Measurements from ENCODE around the gene SVEP1. TPM values are rescaled to one million over a fixed set of nuclear protein-coding genes. Genes with fewer than 3 reads are reported as not detected.

SVEP1 gene
- total and polyA plus RNA-seq, 5 donors, result 3.0 to 14.2 (median 8.2) TPM

- Histone ChIP-seq H3K27me3 (ENCODE audit: control insufficient read depth, insufficient read depth) (no peaks in the 10 kb centered on the region), H3K4me1 (ENCODE audit: control insufficient read depth, insufficient read depth, low read length) (no peaks in the 10 kb centered on the region), H3K9me3 (ENCODE audit: control insufficient read depth, low read length) (no peaks in the 10 kb centered on the region), H3K4me3 (ENCODE audit: low read length) (no peak overlapping the region), H3K27ac (ENCODE audit: low read length) (no peak overlapping the region)
- intact Hi-C loops (cut with DNase I), result no loop called here
- DNase-seq, result no peak
- ATAC-seq, result peak in 1 of 2 donors; percentile 32
- WGBS, result 72% methylated on average over 5 of the region's 5 CpGs
Measured at GRCh38 chr9:110604171-110604601, 24.6 kb upstream of the SVEP1 start.

GRCh38 chr9:110602281-110602680, 22.7 kb upstream of the SVEP1 start:
- Histone ChIP-seq H3K4me1 (ENCODE audit: control insufficient read depth, insufficient read depth, low read length) (no peaks in the 10 kb centered on the region), H3K4me3 (ENCODE audit: low read length) (no peak overlapping the region), H3K27me3 (ENCODE audit: control insufficient read depth, insufficient read depth) (no peaks in the 10 kb centered on the region), H3K27ac (ENCODE audit: low read length) (no peak overlapping the region), H3K9me3 (ENCODE audit: control insufficient read depth, low read length) (no peaks in the 10 kb centered on the region)
- intact Hi-C loops (cut with DNase I), result no loop called here
- ATAC-seq (no peak), DNase-seq (no peak)
- WGBS, result 64% methylated on average over 2 of the region's 2 CpGs

- Histone ChIP-seq H3K27me3 (ENCODE audit: control insufficient read depth, insufficient read depth) (no peaks in the 10 kb centered on the region), H3K27ac (ENCODE audit: low read length) (no peak overlapping the region), H3K4me1 (ENCODE audit: control insufficient read depth, insufficient read depth, low read length) (no peaks in the 10 kb centered on the region), H3K9me3 (ENCODE audit: control insufficient read depth, low read length) (no peaks in the 10 kb centered on the region), H3K4me3 (ENCODE audit: low read length) (no peak overlapping the region)
- ATAC-seq (no peak), DNase-seq (no peak)
- 76% methylated on average over 4 of the region's 4 CpGs for WGBS
- intact Hi-C loops (cut with DNase I), result no loop called here
Measured at GRCh38 chr9:110601098-110601497, 21.6 kb upstream of the SVEP1 start.

GRCh38 chr9:110599468-110599867, 19.9 kb upstream of the SVEP1 start:
- H3K27ac ChIP-seq (ENCODE audit: low read length), result no peak overlapping the region
- H3K9me3 ChIP-seq (ENCODE audit: control insufficient read depth, low read length), result no peaks in the 10 kb centered on the region
- 47% methylated on average over 10 of the region's 10 CpGs for WGBS
- peak in 1 of 3 donors; percentile 42 for DNase-seq
- intact Hi-C loops (cut with DNase I), result no loop called here
- no peaks in the 10 kb centered on the region for H3K4me1 ChIP-seq (ENCODE audit: control insufficient read depth, insufficient read depth, low read length)
- no peak overlapping the region for H3K4me3 ChIP-seq (ENCODE audit: low read length)
- H3K27me3 ChIP-seq (ENCODE audit: control insufficient read depth, insufficient read depth), result no peaks in the 10 kb centered on the region
- ATAC-seq, result peak in 1 of 2 donors; percentile 14

- intact Hi-C loops (cut with DNase I), result no loop called here
- no peaks in the 10 kb centered on the region for H3K4me1 ChIP-seq (ENCODE audit: control insufficient read depth, insufficient read depth, low read length)
Measured at GRCh38 chr9:110592044-110592830, 12.7 kb upstream of the SVEP1 start.

GRCh38 chr9:110591526-110591925, 12.0 kb upstream of the SVEP1 start:
- WGBS, result 13% methylated on average over 1 of the region's 1 CpG
- no peak for DNase-seq
- Histone ChIP-seq H3K4me3 (ENCODE audit: low read length) (no peak overlapping the region), H3K4me1 (ENCODE audit: control insufficient read depth, insufficient read depth, low read length) (no peaks in the 10 kb centered on the region), H3K9me3 (ENCODE audit: control insufficient read depth, low read length) (no peaks in the 10 kb centered on the region), H3K27me3 (ENCODE audit: control insufficient read depth, insufficient read depth) (no peaks in the 10 kb centered on the region), H3K27ac (ENCODE audit: low read length) (no peak overlapping the region)
- ATAC-seq, result no peak
- intact Hi-C loops (cut with DNase I), result no loop called here

More at GRCh38 chr9:110592044-110592830, 12.7 kb upstream of the SVEP1 start:
- DNase-seq (no peak), ATAC-seq (no peak)
- H3K27me3 ChIP-seq (ENCODE audit: control insufficient read depth, insufficient read depth), result no peaks in the 10 kb centered on the region
- WGBS, result 77% methylated on average over 5 of the region's 5 CpGs
- no peaks in the 10 kb centered on the region for H3K9me3 ChIP-seq (ENCODE audit: control insufficient read depth, low read length)
- no peak overlapping the region for H3K27ac ChIP-seq (ENCODE audit: low read length)
- no peak overlapping the region for H3K4me3 ChIP-seq (ENCODE audit: low read length)

GRCh38 chr9:110590816-110591215, 11.3 kb upstream of the SVEP1 start:
- ATAC-seq (no peak), DNase-seq (no peak)
- H3K4me3 ChIP-seq (ENCODE audit: low read length), result no peak overlapping the region
- no peaks in the 10 kb centered on the region for H3K4me1 ChIP-seq (ENCODE audit: control insufficient read depth, insufficient read depth, low read length)
- intact Hi-C loops (cut with DNase I), result no loop called here
- no peaks in the 10 kb centered on the region for H3K27me3 ChIP-seq (ENCODE audit: control insufficient read depth, insufficient read depth)
- no peak overlapping the region for H3K27ac ChIP-seq (ENCODE audit: low read length)
- WGBS, result 77% methylated on average over 1 of the region's 1 CpG
- H3K9me3 ChIP-seq (ENCODE audit: control insufficient read depth, low read length), result no peaks in the 10 kb centered on the region

GRCh38 chr9:110588296-110588695, 8.8 kb upstream of the SVEP1 start:
- no peak for DNase-seq
- Histone ChIP-seq H3K4me1 (ENCODE audit: control insufficient read depth, insufficient read depth, low read length) (no peaks in the 10 kb centered on the region), H3K9me3 (ENCODE audit: control insufficient read depth, low read length) (no peaks in the 10 kb centered on the region), H3K4me3 (ENCODE audit: low read length) (no peak overlapping the region), H3K27me3 (ENCODE audit: control insufficient read depth, insufficient read depth) (no peaks in the 10 kb centered on the region), H3K27ac (ENCODE audit: low read length) (no peak overlapping the region)
- whole genome bisulfite sequencing, result 83% methylated on average over 1 of the region's 1 CpG
- ATAC-seq, result no peak
- intact Hi-C loops (cut with DNase I), result no loop called here

- H3K4me1 ChIP-seq (ENCODE audit: control insufficient read depth, insufficient read depth, low read length), result no peaks in the 10 kb centered on the region
- H3K4me3 ChIP-seq (ENCODE audit: low read length), result no peak overlapping the region
- H3K27me3 ChIP-seq (ENCODE audit: control insufficient read depth, insufficient read depth), result no peaks in the 10 kb centered on the region
- H3K27ac ChIP-seq (ENCODE audit: low read length), result no peak overlapping the region
- DNase-seq, result peak in 1 of 3 donors; percentile 41
- no peak for ATAC-seq
- intact Hi-C loops (cut with DNase I), result no loop called here
- WGBS, result 36% methylated on average over 4 of the region's 4 CpGs
- H3K9me3 ChIP-seq (ENCODE audit: control insufficient read depth, low read length), result no peaks in the 10 kb centered on the region
Measured at GRCh38 chr9:110583237-110583636, 3.7 kb upstream of the SVEP1 start.

GRCh38 chr9:110582156-110582555, 2.6 kb upstream of the SVEP1 start:
- 69% methylated on average over 3 of the region's 3 CpGs for WGBS
- H3K27me3 ChIP-seq (ENCODE audit: control insufficient read depth, insufficient read depth), result no peaks in the 10 kb centered on the region
- no peak overlapping the region for H3K27ac ChIP-seq (ENCODE audit: low read length)
- H3K9me3 ChIP-seq (ENCODE audit: control insufficient read depth, low read length), result no peaks in the 10 kb centered on the region
- intact Hi-C loops (cut with DNase I), result no loop called here
- DNase-seq, result no peak
- H3K4me1 ChIP-seq (ENCODE audit: control insufficient read depth, insufficient read depth, low read length), result no peaks in the 10 kb centered on the region
- no peak for ATAC-seq
- no peak overlapping the region for H3K4me3 ChIP-seq (ENCODE audit: low read length)

- no peak for ATAC-seq
- intact Hi-C loops (cut with DNase I), result no loop called here
Measured at GRCh38 chr9:110580850-110581249, 1.3 kb upstream of the SVEP1 start.

More at GRCh38 chr9:110580850-110581249, 1.3 kb upstream of the SVEP1 start:
- Histone ChIP-seq H3K27me3 (ENCODE audit: control insufficient read depth, insufficient read depth) (no peaks in the 10 kb centered on the region), H3K27ac (ENCODE audit: low read length) (no peak overlapping the region), H3K9me3 (ENCODE audit: control insufficient read depth, low read length) (no peaks in the 10 kb centered on the region), H3K4me3 (ENCODE audit: low read length) (no peak overlapping the region), H3K4me1 (ENCODE audit: control insufficient read depth, insufficient read depth, low read length) (no peaks in the 10 kb centered on the region)
- WGBS, result 77% methylated on average over 6 of the region's 6 CpGs
- no peak for DNase-seq
